Mesendoderm (in vitro differentiated cells): Measurements from ENCODE around the gene DENR.
"Not testable (repeated sequence)": the region's sequence is repeated elsewhere in the genome, so short reads cannot be mapped to it uniquely, and the experiment has no call there.

ENCODE experiments used
- DNase-seq: peaks from one replicate; pipeline ENCODE4 v3.0.0; 2013
- H2AK5ac ChIP-seq: 2 replicates; pipeline ENCODE4 v1.6.1; 2013; ENCODE audit warnings: low read length, inconsistent platforms
- H2BK120ac ChIP-seq: 2 replicates; pipeline ENCODE4 v1.6.1; 2013; ENCODE audit warnings: low read depth, mild to moderate bottlenecking, low read length, moderate library complexity, mixed read lengths
- H2BK15ac ChIP-seq: replicated peaks from 2 replicates; pipeline ENCODE4 v1.6.1; 2013; ENCODE audit warnings: low read depth, mild to moderate bottlenecking, moderate library complexity
- H2BK5ac ChIP-seq: 2 replicates; pipeline ENCODE4 v1.6.1; 2013; ENCODE audit warnings: low read length, inconsistent platforms
- H3K18ac ChIP-seq: 2 replicates; pipeline ENCODE4 v1.6.1; 2013; ENCODE audit warnings: mild to moderate bottlenecking, low read length, mixed read lengths
- H3K23ac ChIP-seq: one replicate; pipeline ENCODE4 v1.6.1; 2013; ENCODE audit warnings: low read length
- H3K27ac ChIP-seq: 2 replicates; pipeline ENCODE4 v1.5.1; 2013; ENCODE audit warnings: low read depth, mild to moderate bottlenecking, inconsistent platforms, low read length, moderate library complexity
- H3K27me3 ChIP-seq: 2 replicates; pipeline ENCODE4 v1.6.1; 2013; ENCODE audit warnings: low read length, control low read depth, mild to moderate bottlenecking, inconsistent platforms; ENCODE audit not compliant: insufficient read depth, poor library complexity
- H3K36me3 ChIP-seq: 2 replicates; pipeline ENCODE4 v1.6.1; 2013; ENCODE audit warnings: low read length, inconsistent platforms; ENCODE audit not compliant: control insufficient read depth, insufficient read depth
- H3K4ac ChIP-seq: one replicate; pipeline ENCODE4 v1.6.1; 2013; ENCODE audit warnings: low read depth, mild to moderate bottlenecking, low read length, moderate library complexity
- H3K4me1 ChIP-seq: 2 replicates; pipeline ENCODE4 v1.6.1; 2013; ENCODE audit warnings: low read depth, low read length, inconsistent platforms; ENCODE audit not compliant: control insufficient read depth
- H3K4me2 ChIP-seq: 2 replicates; pipeline ENCODE4 v1.6.1; 2013; ENCODE audit warnings: low read length
- H3K4me3 ChIP-seq: 2 replicates; pipeline ENCODE4 v1.5.1; 2013; ENCODE audit warnings: mild to moderate bottlenecking, low read length
- H3K56ac ChIP-seq: one replicate; pipeline ENCODE4 v1.6.1; 2013; ENCODE audit warnings: low read length
- H3K79me1 ChIP-seq: 2 replicates; pipeline ENCODE4 v1.6.1; 2013; ENCODE audit warnings: low read length, inconsistent platforms
- H3K79me2 ChIP-seq: 2 replicates; pipeline ENCODE4 v1.6.1; 2013; ENCODE audit warnings: mild to moderate bottlenecking, low read length; ENCODE audit not compliant: control insufficient read depth, insufficient read depth
- H3K9ac ChIP-seq: 2 replicates; pipeline ENCODE4 v1.6.1; 2013; ENCODE audit warnings: low read length, inconsistent platforms
- H4K5ac ChIP-seq: one replicate; pipeline ENCODE4 v1.6.1; 2013; ENCODE audit warnings: low read length
- H4K8ac ChIP-seq: one replicate; pipeline ENCODE4 v1.6.1; 2013; ENCODE audit warnings: low read depth, mild to moderate bottlenecking, control low read depth, low read length, moderate library complexity
- WGBS: extraction: QIAGEN DNeasy Blood & Tissue Kit; methylation state at CpG from one replicate; pipeline ENCODE4 v1.1.7; 2013; ENCODE audit warnings: low lambda C conversion rate, missing lambda C conversion rate; ENCODE audit not compliant: insufficient coverage; ENCODE audit errors: extremely low coverage; 5-methylcytosine and 5-hydroxymethylcytosine counted together

DENR gene

DNA sequence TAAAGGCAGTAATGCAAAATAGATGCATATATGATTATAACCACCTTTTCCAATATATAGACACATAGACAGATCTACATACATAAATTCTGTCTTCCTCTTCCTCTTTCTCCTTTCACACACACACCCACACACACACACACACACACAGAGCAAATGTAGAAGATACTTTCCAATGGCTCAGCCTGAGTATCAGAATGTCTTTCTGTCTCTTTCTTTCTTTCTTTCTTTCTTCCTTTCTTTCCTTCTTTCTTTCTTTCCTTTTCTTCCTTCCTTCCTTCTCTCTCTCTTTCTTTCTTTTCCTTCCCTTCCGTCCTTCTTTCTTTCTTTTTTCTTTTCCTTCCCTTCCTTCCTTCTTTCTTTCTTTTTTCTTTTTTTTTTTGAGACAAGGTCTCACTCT lies 41.4 kb upstream of the DENR start:
- not testable (repeated sequence) for H3K56ac ChIP-seq, H3K36me3 ChIP-seq, H4K8ac ChIP-seq, H2AK5ac ChIP-seq, H4K5ac ChIP-seq, H3K23ac ChIP-seq, H3K9ac ChIP-seq, H3K4me1 ChIP-seq, H2BK120ac ChIP-seq, H3K18ac ChIP-seq, H3K79me2 ChIP-seq, H3K79me1 ChIP-seq, H3K4me3 ChIP-seq, H3K27ac ChIP-seq, H2BK5ac ChIP-seq, H3K4ac ChIP-seq, H2BK15ac ChIP-seq, DNase-seq, H3K4me2 ChIP-seq, H3K27me3 ChIP-seq
- no CpG with 5 or more reads among the region's 1 CpG for WGBS

DNA sequence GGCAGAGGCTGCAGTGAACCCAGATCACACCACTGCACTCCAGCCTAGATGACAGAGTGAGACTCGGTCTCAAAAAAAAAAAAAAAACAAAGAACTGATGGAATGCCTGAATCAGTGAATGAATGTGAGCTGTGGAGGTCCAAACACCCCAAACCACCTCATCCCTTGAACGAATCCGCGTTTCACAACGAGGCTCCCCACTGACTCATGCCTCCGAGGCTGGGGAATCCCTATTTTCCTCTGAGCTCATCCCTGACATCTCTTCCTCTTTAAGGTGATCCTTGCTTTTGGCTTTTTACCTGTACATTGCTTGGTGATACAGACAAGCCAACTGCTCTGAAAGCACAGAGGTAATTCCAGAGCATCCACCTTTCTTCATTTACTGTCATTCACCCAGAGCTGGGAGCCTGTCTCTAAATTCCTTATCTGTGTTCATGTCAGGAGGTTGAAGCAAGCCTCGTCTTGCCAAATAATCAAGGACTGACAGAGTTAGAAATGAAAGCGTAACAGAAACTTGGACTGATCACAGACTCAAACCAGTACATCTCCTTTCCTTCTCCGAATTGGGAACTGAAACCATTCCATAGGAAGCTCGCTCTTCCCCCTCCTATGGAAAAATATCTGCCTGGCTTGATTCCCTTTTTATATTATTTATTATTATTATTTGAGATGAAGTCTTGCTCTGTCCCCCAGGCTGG lies 39.0 kb upstream of the DENR start:
- not testable (repeated sequence) for H2BK15ac ChIP-seq, H3K27ac ChIP-seq, H2AK5ac ChIP-seq, H3K27me3 ChIP-seq, DNase-seq, H3K56ac ChIP-seq, H2BK120ac ChIP-seq, H3K79me1 ChIP-seq, H3K23ac ChIP-seq, H3K18ac ChIP-seq, H3K4me1 ChIP-seq, H2BK5ac ChIP-seq, H4K8ac ChIP-seq, H4K5ac ChIP-seq, H3K4me3 ChIP-seq, H3K4me2 ChIP-seq, H3K79me2 ChIP-seq, H3K36me3 ChIP-seq, H3K4ac ChIP-seq, H3K9ac ChIP-seq
- WGBS = no CpG with 5 or more reads among the region's 10 CpGs

DNA sequence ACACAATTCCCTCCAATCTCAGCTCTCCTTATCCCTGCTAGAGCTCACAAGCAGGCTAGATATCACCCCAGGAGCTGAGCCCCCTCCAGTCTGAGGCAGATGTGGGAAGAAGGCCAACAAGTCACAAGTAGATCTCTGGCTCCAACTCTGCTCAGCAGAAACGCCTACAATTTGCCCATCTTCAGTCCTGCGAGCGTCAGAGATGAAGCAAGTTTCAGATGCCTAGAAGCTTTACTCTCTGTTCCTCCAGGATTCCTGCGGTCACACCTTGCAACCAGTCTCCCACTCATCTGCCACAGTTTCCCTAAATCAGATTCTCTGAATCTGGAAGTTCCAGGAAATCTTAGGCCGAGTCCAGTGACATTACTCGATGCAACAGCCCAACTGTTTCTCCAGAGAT lies 37.4 kb upstream of the DENR start:
- H4K8ac ChIP-seq, H3K27me3 ChIP-seq, H4K5ac ChIP-seq, H3K79me1 ChIP-seq, H3K4me1 ChIP-seq, H3K18ac ChIP-seq, H3K27ac ChIP-seq, H2AK5ac ChIP-seq, H2BK5ac ChIP-seq, DNase-seq, H3K79me2 ChIP-seq, H3K4me2 ChIP-seq, H3K23ac ChIP-seq, H3K4me3 ChIP-seq, H3K9ac ChIP-seq, H2BK120ac ChIP-seq, H3K36me3 ChIP-seq, H3K56ac ChIP-seq, H2BK15ac ChIP-seq, H3K4ac ChIP-seq: not testable (repeated sequence)
- WGBS = no CpG with 5 or more reads among the region's 6 CpGs

DNA sequence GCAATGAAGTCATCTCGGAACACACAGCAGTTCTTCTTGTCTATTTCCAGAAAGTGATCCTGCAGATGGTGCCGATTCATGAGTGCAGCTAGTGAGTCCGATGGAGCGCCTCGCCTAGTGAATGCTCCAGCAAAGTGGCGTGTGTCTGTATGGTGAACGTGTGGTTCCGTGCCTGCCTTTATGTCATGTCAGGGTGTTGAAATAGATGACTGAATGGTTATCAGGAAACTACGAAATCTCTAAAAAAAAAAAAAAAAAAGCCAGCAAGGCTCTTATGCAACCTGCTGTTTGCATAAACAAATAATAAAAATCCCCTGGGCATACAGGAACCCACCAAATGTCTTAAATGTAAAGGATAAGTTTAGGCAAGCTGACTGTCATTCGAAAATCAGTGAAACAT lies 36.0 kb upstream of the DENR start, which contains the start of gene HCAR3:
HCAR3 (minus strand) TSS at position 154 of the 400 bp plus-strand sequence; CDS start at position 80, 74 bp downstream.
- not testable (repeated sequence) for H2BK120ac ChIP-seq, DNase-seq, H3K56ac ChIP-seq, H3K36me3 ChIP-seq, H3K23ac ChIP-seq, H3K27me3 ChIP-seq, H3K4me1 ChIP-seq, H3K9ac ChIP-seq, H3K4me2 ChIP-seq, H3K4me3 ChIP-seq, H3K18ac ChIP-seq, H4K8ac ChIP-seq, H3K4ac ChIP-seq, H2BK15ac ChIP-seq, H3K79me2 ChIP-seq, H2BK5ac ChIP-seq, H3K27ac ChIP-seq, H4K5ac ChIP-seq, H2AK5ac ChIP-seq, H3K79me1 ChIP-seq
- no CpG with 5 or more reads among the region's 10 CpGs for whole genome bisulfite sequencing

DNA sequence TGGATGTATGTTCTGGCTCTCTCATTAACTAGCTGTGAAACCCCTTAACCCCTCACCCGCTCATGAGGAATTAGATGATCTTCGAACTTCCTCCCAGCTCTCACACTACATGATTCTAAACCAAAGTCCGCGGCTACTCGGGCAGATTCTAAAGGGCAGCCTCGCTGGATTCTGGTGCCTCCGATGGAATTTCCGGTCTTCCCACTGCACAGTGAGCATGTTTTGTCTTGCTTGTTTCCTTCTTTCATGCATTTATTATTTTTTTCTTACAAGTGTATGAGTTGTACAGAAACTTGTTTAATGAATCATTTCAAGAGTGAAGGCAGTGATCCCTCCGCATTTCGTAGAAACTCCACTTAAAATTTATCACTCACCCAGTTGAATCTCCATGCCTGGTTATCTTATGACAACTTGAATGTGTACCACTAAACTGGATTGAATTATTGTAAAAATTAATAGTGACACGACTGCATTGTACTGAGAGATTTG lies 31.5 kb upstream of the DENR start:
- no peak overlapping the region for H2BK120ac ChIP-seq
- H2BK5ac ChIP-seq = no peak overlapping the region
- H3K4me1 ChIP-seq = no peaks in the 10 kb centered on the region
- no peak overlapping the region for H3K18ac ChIP-seq
- H3K23ac ChIP-seq = no peak overlapping the region
- H4K5ac ChIP-seq = no peak overlapping the region
- no peak overlapping the region for H3K4ac ChIP-seq
- no peaks in the 10 kb centered on the region for H3K27me3 ChIP-seq
- H3K4me3 ChIP-seq = no peak overlapping the region
- H2AK5ac ChIP-seq = no peak overlapping the region
- H3K56ac ChIP-seq = no peak overlapping the region
- H3K9ac ChIP-seq = no peak overlapping the region
- H3K36me3 ChIP-seq = no peaks in the 10 kb centered on the region
- WGBS = no CpG with 5 or more reads among the region's 11 CpGs
- no peaks in the 10 kb centered on the region for H3K79me2 ChIP-seq
- no peaks in the 10 kb centered on the region for H3K79me1 ChIP-seq
- no peak overlapping the region for H4K8ac ChIP-seq
- no peak overlapping the region for H3K27ac ChIP-seq
- H3K4me2 ChIP-seq = no peak overlapping the region
- H2BK15ac ChIP-seq = no peak overlapping the region
- no peak for DNase-seq

GRCh38 chr12:122722387-122722786 lies 30.2 kb upstream of the DENR start:
- H3K27me3 ChIP-seq = no peaks in the 10 kb centered on the region
- H4K5ac ChIP-seq = no peak overlapping the region
- no CpG with 5 or more reads among the region's 1 CpG for WGBS
- H3K9ac ChIP-seq = no peak overlapping the region
- no peak overlapping the region for H3K4me3 ChIP-seq
- H3K36me3 ChIP-seq = no peaks in the 10 kb centered on the region
- H2BK120ac ChIP-seq = no peak overlapping the region
- H3K4me2 ChIP-seq = no peak overlapping the region
- no peak overlapping the region for H3K18ac ChIP-seq
- DNase-seq = no peak
- H3K4me1 ChIP-seq = no peaks in the 10 kb centered on the region
- H3K23ac ChIP-seq = no peak overlapping the region
- H3K27ac ChIP-seq = no peak overlapping the region
- no peak overlapping the region for H3K4ac ChIP-seq
- H2BK15ac ChIP-seq = no peak overlapping the region
- H2AK5ac ChIP-seq = no peak overlapping the region
- no peaks in the 10 kb centered on the region for H3K79me2 ChIP-seq
- H4K8ac ChIP-seq = no peak overlapping the region
- no peak overlapping the region for H3K56ac ChIP-seq
- H2BK5ac ChIP-seq = no peak overlapping the region
- no peaks in the 10 kb centered on the region for H3K79me1 ChIP-seq
